Inferior parietal cortex (tissue), 1 donor: ENCODE data around the gene SH3RF2.
"Not testable (repeated sequence)": the region's sequence is repeated elsewhere in the genome, so short reads cannot be mapped to it uniquely, and the experiment has no call there.

ENCODE experiments used
- DNase-seq: peaks from one replicate; pipeline ENCODE4 v3.0.0-alpha.2; 2016; ENCODE audit errors: extremely low spot score

The SH3RF2 gene, protein sequence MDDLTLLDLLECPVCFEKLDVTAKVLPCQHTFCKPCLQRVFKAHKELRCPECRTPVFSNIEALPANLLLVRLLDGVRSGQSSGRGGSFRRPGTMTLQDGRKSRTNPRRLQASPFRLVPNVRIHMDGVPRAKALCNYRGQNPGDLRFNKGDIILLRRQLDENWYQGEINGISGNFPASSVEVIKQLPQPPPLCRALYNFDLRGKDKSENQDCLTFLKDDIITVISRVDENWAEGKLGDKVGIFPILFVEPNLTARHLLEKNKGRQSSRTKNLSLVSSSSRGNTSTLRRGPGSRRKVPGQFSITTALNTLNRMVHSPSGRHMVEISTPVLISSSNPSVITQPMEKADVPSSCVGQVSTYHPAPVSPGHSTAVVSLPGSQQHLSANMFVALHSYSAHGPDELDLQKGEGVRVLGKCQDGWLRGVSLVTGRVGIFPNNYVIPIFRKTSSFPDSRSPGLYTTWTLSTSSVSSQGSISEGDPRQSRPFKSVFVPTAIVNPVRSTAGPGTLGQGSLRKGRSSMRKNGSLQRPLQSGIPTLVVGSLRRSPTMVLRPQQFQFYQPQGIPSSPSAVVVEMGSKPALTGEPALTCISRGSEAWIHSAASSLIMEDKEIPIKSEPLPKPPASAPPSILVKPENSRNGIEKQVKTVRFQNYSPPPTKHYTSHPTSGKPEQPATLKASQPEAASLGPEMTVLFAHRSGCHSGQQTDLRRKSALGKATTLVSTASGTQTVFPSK

DNA sequence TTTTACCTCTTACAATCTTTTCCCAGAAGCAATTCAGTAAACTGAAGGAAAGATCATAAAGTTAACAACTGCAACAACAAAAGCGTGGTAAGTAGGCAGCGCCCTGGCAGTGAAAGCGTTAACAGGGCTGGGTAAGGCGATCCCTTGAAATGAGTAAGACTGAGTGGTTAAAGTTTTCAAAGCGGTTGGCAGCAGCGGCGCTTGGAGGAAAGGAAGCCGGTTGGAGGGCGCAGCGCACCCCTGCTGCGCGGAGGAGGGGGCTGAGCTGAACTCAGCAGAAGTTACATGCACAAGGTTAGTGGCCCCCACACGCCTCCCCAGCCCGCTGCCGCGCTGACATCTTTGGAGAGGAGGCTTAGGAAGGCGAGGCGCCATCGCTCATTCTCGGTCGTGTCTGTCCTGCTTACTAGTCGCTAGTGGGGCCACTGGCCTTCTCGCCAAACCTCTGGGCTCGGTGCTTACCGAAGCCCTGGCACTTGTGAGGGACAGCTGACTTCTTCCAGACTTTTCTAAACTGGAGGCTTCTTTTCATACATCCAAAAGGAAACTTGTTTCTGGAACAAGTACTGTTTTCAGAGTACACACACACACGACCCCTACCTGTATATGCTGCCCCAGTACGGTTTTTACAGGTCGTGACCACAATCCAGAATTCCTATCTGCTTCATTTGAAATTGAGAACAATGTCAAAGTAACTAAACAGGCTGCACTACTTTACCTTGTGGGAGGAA is at the start of gene SH3RF2:
Gene SH3RF2 (plus strand): TSS at position 178 of the 731 bp plus-strand sequence. CDS start 1,351 bp downstream, outside the sequence.
- no peak for DNase-seq

GRCh38 chr5:145887217-145887616 is 49.2 kb upstream of the SH3RF2 start:
- no peak for DNase-seq

GRCh38 chr5:145887976-145888574 is 48.3 kb upstream of the SH3RF2 start:
- DNase-seq = peak; percentile 22

- no peak for DNase-seq
Measured at GRCh38 chr5:145889611-145890010, 46.8 kb upstream of the SH3RF2 start.

DNA sequence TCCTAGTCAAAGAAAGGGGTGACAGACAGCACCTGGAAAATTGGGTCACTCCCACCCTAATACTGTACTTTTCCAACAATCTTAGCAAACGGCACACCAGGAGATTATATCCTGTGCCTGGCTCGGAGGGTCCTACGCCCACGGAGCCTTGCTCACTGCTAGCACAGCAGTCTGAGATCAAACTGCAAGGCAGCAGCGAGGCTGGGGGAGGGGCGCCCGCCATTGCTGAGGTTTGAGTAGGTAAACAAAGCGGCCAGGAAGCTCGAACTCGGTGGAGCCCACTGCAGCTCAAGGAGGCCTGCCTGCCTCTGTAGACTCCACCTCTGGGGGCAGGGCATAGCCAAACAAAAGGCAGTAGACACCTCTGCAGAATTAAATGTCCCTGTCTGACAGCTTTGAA is 45.0 kb upstream of the SH3RF2 start:
- not testable (repeated sequence) for DNase-seq

DNA sequence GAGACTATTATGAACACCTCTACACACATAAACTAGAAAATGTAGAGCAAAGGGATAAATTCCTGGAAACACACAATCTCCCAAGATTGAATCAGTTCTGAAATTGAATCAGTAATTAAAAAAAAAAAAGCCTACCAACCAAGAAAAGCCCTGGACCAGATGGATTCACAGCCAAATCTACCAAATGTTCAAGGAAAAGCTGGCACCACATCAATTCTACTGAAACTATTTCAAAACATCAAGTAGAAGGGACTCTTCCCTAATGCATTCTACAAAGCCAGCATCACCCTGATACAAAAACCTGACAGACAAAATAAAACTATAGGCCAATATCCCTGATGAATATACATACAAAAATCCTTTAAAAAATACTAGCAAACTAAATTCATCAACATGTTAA is 38.2 kb upstream of the SH3RF2 start:
- no peak for DNase-seq

GRCh38 chr5:145902421-145902820 is 34.0 kb upstream of the SH3RF2 start:
- no peak for DNase-seq

DNA sequence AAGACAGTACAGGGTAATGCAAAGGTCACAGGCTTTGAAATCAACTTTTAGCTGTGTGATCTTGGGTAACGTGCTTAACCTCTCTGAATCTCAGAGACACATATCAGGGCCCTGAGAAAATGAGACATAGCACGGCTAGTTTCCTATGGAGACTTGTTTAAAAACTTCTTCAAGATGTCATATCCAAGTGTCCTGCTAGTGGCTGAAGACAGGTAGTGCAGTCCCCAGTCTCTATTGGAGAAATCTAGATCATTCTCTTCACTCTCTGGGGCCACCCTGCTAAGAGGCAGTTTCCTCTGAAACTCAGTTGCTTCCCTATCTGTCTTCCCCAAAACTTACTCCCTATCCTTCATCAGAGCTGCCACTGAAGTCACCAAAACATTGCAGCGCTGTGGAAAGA is 33.3 kb upstream of the SH3RF2 start:
- DNase-seq = no peak

GRCh38 chr5:145903867-145904266 is 32.5 kb upstream of the SH3RF2 start:
- DNase-seq = no peak

GRCh38 chr5:145904743-145905142 is 31.6 kb upstream of the SH3RF2 start:
- DNase-seq = no peak

DNA sequence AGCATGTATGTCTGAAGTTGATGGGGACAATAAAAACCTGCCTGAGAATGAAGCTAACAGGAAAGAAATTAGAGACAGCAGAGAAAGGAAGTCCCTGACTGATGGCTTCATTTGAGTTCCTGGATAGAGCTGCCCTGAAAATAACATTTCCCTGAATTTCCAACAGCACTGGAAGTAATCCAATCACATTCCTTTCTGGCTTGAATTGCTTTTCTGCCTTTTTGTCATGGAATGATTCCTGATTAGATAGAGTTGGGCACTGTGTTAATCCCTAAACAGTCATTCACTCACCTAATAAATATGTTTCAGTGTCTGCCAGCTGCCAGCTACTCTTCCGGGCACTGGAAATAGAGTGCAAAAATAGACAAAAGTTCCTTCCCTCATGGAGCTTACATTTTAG is 30.0 kb upstream of the SH3RF2 start:
- DNase-seq = no peak

GRCh38 chr5:145908206-145908960 is 28.0 kb upstream of the SH3RF2 start:
- DNase-seq = no peak

DNA sequence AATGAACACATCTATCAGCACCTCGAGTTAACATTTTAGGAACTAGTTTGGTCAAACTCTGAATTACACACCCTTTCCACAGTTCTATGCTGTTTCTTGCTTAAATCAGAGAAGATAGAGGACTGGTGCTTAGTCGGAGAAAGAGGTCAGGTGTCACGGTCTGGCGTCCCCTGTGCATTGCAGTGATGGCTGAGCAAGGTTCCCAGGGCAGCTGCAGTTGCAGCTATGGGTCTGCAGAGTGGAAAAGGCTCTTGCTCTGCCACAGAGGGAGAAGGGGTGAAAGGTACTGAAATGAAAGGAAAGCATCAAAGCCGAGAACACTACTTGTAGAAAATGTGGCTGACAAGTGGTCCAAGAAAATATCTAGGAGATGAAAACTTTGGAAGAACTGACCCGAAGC is 25.2 kb upstream of the SH3RF2 start:
- no peak for DNase-seq

DNA sequence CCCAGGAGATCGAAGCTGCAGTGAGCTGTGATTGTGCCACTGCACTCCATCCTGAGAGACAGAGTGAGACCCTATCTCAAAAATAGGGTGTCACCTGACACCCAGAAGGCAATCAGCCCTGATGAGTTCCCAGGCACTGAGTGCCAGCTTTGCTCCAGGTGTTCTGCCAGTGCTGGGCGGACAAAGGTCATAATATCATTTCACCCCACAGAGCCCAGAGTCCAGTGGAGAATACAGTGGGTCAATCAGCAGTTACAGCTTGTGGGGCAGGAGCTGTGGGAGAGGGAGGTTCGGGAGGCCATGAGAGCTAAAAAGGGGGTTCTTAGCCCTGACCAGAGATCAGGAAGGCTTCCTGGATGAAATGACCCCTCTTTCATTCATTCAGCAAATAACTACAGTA is 24.4 kb upstream of the SH3RF2 start:
- DNase-seq = no peak

- no peak for DNase-seq
Measured at GRCh38 chr5:145912594-145912993, 23.8 kb upstream of the SH3RF2 start.

DNA sequence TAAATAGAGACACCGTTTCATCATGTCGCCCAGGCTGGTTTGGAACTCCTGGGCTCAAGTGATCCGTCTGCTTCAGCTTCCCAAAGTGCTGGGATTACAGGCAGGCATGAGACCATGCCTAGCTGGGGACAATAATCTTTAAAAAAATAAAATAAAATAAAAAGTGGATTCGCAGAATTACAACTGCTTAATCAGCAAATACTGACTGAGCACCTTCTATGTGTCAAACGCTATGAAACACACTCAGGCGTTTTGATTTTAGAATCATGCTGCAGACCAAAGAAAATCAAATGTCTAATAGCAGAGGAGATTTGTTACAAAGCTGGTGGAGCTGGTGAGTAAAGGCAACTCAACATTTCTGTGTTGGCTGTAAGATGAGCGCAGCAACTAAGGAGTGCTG is 22.7 kb upstream of the SH3RF2 start:
- no peak for DNase-seq

- no peak for DNase-seq
Measured at GRCh38 chr5:145915970-145916638, 20.3 kb upstream of the SH3RF2 start.

- DNase-seq = no peak
Measured at GRCh38 chr5:145917288-145917687, 19.1 kb upstream of the SH3RF2 start.

DNA sequence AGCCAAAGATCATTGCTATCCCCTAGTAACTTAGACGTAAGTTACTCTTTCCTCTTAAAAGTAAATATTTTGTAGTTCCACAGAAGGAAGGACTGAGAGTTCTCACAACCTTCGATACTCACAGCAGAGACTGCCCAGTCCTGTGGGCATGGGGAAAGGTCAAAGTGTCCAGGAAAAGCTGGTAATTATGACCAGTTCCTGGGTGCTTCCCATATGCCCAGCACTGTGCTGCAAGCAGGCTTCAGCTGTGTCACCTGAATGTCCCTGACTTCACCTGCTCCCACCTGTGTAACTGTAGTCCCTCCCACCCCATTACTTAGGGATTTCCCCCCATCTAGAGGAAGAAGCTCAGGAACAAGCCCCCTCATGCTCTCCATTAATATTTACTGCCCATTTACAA is 18.0 kb upstream of the SH3RF2 start:
- DNase-seq = no peak

DNA sequence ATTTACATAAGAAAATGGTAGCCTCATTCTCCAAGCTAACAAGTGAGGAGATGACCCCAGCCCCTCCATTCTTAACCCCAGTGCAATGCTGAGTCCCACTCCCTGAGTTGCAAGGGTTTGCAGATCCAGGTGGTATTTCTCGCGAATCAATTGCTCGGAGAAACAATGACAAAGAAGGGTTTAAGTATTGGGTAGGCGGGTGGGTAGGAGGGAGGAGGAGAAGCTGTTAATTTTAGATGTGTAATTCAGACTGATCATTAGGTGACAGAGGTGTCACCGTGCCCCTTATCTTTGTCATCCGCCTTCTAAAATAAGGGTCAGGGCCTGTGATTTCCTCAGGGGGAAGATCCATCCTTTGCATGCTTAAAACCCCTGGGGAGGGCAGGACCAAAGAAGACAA is 17.0 kb upstream of the SH3RF2 start:
- no peak for DNase-seq
